Stimulated activated CD4-positive, alpha-beta T cell treated with anti-CD3 and anti-CD28 coated beads, Interleukin-1b, Interleukin-23, amount 100 ng/mL, for 48 hours (primary cell): Measurements from ENCODE around the gene C1QTNF3.

ENCODE experiments used
- DNase-seq: peaks from one replicate; pipeline ENCODE4 v3.0.0-alpha.2; 2020

Gene C1QTNF3

GRCh38 chr5:33992864-33993263, 50.1 kb downstream of the C1QTNF3 start:
- DNase-seq: no peak

- DNase-seq: no peak
Observed at GRCh38 chr5:33985447-33985846, 57.6 kb downstream of the C1QTNF3 start.

GRCh38 chr5:33984671-33985124, 58.3 kb downstream of the C1QTNF3 start, which contains the start of gene SLC45A2:
TSS of gene SLC45A2 (minus strand) at chr5:33984693. CDS start at chr5:33984583, 110 bp downstream.
- DNase-seq: no peak

- no peak for DNase-seq
Observed at GRCh38 chr5:33984178-33984577, 58.8 kb downstream of the C1QTNF3 start.

- DNase-seq: no peak
Observed at GRCh38 chr5:33981408-33982162, 61.4 kb downstream of the C1QTNF3 start.

- DNase-seq: no peak
Observed at GRCh38 chr5:33980030-33980429, 63.0 kb downstream of the C1QTNF3 start.

GRCh38 chr5:33978306-33978705, 64.7 kb downstream of the C1QTNF3 start:
- no peak for DNase-seq

- no peak for DNase-seq
Observed at GRCh38 chr5:33976307-33976706, 66.7 kb downstream of the C1QTNF3 start.

GRCh38 chr5:33975852-33976251, 67.2 kb downstream of the C1QTNF3 start:
- DNase-seq: no peak

GRCh38 chr5:33973271-33973670, 69.7 kb downstream of the C1QTNF3 start:
- DNase-seq: no peak

GRCh38 chr5:33969572-33970452, 73.2 kb downstream of the C1QTNF3 start:
- DNase-seq: no peak

- DNase-seq: no peak
Observed at GRCh38 chr5:33968211-33969005, 74.6 kb downstream of the C1QTNF3 start.
